Muscle of leg (tissue), 11 donors: ENCODE measurements around the gene FOSL2. TPM values are rescaled to one million over a fixed set of nuclear protein-coding genes. Genes with fewer than 3 reads are reported as not detected.

Source experiments
- DNase-seq: peaks from one replicate; pipeline ENCODE4 v3.0.0; 2013
- H3K27ac ChIP-seq: one replicate; pipeline ENCODE4 v1.5.1; 2013; ENCODE audit warnings: mild to moderate bottlenecking, low read length, control low read depth
- H3K27me3 ChIP-seq: one replicate; pipeline ENCODE4 v1.6.1; 2013; ENCODE audit warnings: low read length; ENCODE audit not compliant: control insufficient read depth, insufficient read depth
- H3K36me3 ChIP-seq: one replicate; pipeline ENCODE4 v1.6.1; 2013; ENCODE audit warnings: low read length; ENCODE audit not compliant: control insufficient read depth, insufficient read depth
- H3K4me1 ChIP-seq: one replicate; pipeline ENCODE4 v1.6.1; 2013; ENCODE audit warnings: low read length; ENCODE audit not compliant: control insufficient read depth, insufficient read depth
- H3K4me3 ChIP-seq: one replicate; pipeline ENCODE4 v1.5.1; 2013; ENCODE audit warnings: low read length, control low read depth
- H3K9me3 ChIP-seq: replicated peaks from 2 replicates; pipeline ENCODE4 v1.6.1; 2013; ENCODE audit warnings: low read depth, low read length; ENCODE audit not compliant: control insufficient read depth
- WGBS: methylation state at CpG from one replicate; pipeline ENCODE4 v1.1.5; 2013; ENCODE audit warnings: missing lambda C conversion rate; ENCODE audit not compliant: insufficient coverage; 5-methylcytosine and 5-hydroxymethylcytosine counted together
- polyA plus RNA-seq, 8 donors: library from polyadenylated mRNA; unstranded; fragments of 120-200 nt; gene quantifications; one replicate each; pipeline versions ENCODE4 v1.2.1 to v1.2.3, GENCODE V29; 2013; ENCODE audit warnings: inconsistent platforms in 1 of 8, low replicate concordance in 1 of 8; ENCODE audit not compliant: insufficient read length in 8 of 8, insufficient read depth in 1 of 8
- total RNA-seq: library from RNA; stranded (reverse); fragments of 120-200 nt; gene quantifications from one replicate; pipeline ENCODE4 v1.2.4, GENCODE V29; 2013

FOSL2 gene
- total and polyA plus RNA-seq, 9 donors, result 11.0 to 25.6 (median 14.8) TPM

DNA sequence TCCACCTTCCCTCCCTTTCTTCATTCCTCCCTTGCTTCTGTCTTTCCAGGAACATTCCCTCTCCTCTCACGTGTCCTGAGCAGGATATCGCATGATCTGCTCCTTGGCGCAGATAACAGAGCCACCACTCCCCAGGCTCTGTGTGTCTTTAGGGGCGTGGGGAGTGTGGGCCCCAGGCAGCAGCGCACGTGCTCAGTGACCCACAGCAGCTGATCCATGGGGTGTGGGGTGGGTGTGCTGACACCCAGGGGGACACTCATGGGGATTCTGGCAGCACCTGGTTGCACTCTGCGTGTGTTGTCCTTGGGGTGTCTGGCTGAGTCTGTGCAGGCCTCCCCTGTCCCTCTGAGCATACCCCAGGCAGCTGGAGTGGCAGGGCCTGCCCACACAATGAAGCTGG is 9.9 kb upstream of the FOSL2 start:
- H3K4me3 ChIP-seq, result no peak overlapping the region
- peaks cover 24% of the 10 kb centered on the region for H3K4me1 ChIP-seq
- H3K9me3 ChIP-seq, result no peaks in the 10 kb centered on the region
- no peak overlapping the region for H3K27ac ChIP-seq
- 65% methylated on average over 3 of the region's 7 CpGs for WGBS
- H3K27me3 ChIP-seq, result no peaks in the 10 kb centered on the region
- no peaks in the 10 kb centered on the region for H3K36me3 ChIP-seq
- no peak for DNase-seq

DNA sequence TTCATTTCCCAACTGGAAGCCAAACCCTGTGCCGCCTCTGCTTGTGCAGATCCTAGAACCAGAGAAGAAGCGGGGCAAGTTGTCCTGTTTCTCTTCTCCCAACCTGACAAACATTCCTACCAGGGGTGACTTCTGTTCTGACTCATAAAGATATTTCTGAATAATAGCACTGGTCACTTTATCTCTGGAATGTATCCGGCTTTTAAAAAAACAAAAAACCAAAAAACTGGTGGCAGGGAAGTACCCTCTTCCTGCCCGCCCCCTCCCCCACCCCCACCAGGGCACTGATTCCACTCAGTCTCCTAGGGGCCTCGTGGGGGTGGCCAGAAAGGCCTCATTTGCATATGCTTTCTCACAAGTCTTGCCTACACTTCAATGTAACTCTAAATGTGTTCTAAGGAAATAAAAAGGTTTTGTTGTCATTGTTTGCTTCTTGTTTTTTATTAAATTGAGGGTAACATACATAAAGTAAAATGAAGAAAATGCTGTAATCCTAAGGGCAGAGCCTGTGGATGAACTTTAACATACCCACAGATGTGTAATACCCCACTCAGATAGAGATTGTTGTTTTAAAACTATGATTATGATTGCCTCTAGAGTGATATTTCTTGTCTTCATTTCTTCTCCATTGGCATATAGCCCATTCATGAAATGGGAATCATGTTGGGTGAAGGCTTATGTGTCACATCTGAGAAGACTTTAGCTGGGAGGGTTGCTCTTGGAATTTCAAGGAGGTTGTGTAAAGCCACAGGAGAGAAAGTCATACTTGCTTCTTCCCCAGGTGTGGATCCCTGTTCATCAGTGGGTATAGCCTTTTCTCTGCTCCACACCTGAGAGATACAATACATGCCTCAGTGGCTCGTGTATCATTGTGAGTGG is 5.3 kb upstream of the FOSL2 start:
- WGBS, result 83% methylated on average over 2 of the region's 6 CpGs
- H3K9me3 ChIP-seq, result no peaks in the 10 kb centered on the region
- no peak for DNase-seq
- H3K4me1 ChIP-seq, result peaks cover 24% of the 10 kb centered on the region
- H3K36me3 ChIP-seq, result no peaks in the 10 kb centered on the region
- H3K27ac ChIP-seq, result no peak overlapping the region
- H3K4me3 ChIP-seq, result no peak overlapping the region
- H3K27me3 ChIP-seq, result no peaks in the 10 kb centered on the region

DNA sequence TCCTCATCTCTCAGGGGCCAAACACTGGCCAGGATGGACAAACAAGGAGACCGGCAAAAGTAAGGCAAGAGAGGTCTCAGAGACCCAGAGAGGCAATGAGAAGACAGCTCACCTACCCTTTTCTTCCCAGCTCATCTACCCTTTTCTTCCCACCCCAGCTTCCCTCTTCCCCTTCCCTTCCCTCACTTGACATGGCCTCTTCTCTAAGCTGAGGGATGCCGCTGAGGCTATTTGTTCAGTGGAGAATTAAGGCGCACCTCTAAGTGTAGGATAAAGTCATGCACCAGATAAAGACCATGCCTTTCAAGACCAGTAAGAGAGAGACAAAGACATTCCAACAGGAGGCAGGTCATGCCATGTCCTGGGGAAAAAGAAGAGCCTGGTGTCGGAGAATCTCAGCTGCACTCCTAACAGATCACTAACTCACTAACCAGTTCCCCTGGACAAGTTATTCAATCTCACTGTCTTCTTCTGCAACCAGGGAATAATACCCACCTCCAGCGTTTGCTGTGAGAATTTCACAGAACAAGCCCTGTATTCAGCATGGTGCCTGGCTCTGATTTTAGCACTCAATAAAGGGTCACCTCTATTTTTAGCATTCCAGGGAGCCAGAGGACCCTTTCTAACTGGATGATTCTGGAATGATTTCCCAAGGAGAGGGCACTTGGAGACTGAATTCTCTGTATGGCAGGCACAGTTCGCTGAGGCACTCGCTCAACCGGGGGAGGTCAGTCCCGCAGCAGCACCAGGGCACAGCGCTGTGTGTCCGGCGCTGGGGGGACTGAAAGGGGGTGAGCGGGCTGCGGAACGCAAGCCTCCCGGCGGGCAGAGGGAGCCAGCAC is 3.0 kb upstream of the FOSL2 start:
- Histone ChIP-seq H3K9me3 (no peaks in the 10 kb centered on the region), H3K27ac (peak overlapping the region; percentile 99), H3K27me3 (no peaks in the 10 kb centered on the region), H3K36me3 (no peaks in the 10 kb centered on the region), H3K4me3 (peak overlapping the region; percentile 88), H3K4me1 (peaks cover 25% of the 10 kb centered on the region)
- 4% methylated on average over 13 of the region's 17 CpGs for WGBS
- no peak for DNase-seq

DNA sequence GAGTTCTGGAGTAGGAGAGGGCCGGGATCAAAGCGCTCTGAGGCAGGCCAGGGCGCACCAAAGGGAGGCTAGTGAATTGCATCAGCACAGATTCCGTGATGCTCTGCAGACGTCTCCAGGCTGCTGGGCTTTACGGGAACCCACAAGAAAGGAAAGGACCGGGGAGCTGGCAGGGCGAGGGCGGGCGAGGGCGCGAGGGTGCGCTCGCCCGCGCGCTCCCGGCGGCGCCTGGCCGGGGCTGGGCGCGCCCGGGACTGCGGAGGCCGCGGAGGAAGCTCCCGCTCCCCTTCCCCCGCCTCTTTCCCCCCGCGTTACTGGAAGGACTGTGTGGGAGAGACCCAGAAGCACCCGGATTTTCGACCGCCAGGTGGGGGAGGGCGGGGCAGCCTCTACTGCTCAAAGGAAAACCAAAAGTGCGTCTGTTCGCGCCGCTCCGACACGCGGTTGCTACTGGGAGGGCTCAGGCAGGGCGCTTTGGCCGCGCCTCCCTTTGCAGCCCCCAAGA is 2.4 kb upstream of the FOSL2 start:
- H3K27ac ChIP-seq, result peak overlapping the region; percentile 99
- peak overlapping the region; percentile 88 for H3K4me3 ChIP-seq
- H3K27me3 ChIP-seq, result no peaks in the 10 kb centered on the region
- 0% methylated on average over 28 of the region's 45 CpGs for WGBS
- peak; percentile 88 for DNase-seq
- H3K36me3 ChIP-seq, result no peaks in the 10 kb centered on the region
- H3K4me1 ChIP-seq, result peaks cover 32% of the 10 kb centered on the region
- no peaks in the 10 kb centered on the region for H3K9me3 ChIP-seq

DNA sequence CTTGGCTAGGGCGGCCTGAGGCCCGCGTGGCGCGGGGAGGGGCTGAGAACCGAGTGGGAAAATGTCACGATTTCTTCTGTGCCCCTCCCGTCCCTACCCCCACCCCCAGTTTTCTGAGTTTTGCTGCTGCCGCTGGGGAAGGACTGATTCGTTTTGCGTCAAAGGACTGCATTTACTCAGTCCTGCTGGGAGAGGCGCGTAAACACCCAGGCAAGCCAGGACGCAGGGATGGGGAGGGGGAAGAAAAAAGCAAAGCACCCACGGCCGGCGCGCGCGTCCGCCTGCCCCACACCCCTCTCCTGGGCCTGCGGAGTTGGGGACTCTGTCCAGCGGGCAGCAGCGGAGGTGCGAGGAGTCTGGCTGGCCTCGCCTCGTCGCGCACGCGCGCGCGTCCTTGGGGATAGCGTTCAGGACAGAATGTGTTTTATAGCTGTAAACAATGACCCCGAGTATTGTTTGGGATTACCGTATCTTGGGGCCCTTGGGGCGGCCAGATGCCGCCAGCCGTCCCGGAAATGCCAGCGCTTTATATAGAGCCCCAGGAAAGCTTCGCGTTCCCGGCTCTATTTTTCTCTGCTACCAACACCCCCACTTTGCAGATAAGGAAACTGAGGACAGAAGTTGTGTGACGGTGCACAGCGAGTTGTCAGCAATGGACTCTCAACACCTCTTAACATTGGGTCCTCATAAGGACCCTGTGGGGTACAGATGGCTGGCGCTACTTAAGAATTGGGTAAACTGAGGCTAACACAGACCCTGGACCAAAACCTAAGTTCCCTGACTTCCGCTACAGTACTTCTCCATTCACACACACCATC is 1.7 kb upstream of the FOSL2 start:
- Histone ChIP-seq H3K27me3 (no peaks in the 10 kb centered on the region), H3K27ac (peak overlapping the region; percentile 99), H3K36me3 (no peaks in the 10 kb centered on the region), H3K9me3 (no peaks in the 10 kb centered on the region), H3K4me3 (peak overlapping the region; percentile 88), H3K4me1 (peaks cover 38% of the 10 kb centered on the region)
- peak; percentile 94 for DNase-seq
- WGBS, result 1% methylated on average over 28 of the region's 49 CpGs

DNA sequence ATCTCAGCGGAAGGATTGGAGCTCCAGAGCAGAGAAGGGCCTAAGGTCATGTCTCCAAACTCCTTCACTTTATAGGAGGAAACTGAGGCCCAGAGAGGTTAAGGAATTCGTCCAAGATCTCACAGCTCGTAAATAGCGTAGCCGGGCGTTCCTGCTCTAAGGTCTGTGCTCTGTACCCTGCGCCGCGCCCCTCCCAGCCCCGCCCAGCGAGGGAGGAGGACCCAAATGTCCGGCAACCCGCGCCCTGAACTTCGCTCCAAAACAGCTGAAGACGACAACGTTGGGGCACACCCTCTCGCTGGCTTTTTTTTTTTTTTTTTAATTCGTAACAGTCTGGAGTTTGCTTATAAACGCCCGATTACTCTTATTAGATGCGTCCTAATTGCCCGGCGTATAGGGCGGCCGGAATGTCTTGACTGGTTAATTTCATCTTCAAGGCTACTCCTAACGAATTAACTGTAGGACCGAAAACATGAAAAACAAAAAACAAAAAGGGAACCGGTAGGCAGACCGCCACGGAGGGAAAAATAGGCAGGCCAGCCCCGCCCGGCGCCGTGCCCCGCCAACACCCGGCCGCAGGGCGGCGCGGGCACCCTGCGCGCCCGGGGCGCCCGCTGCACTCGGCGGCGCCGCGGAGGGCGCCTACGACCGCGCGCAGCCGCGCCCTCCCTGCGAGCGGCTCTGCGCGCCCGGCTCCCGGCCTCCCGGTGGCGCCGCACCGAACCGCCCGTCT is 928 bp upstream of the FOSL2 start:
- Histone ChIP-seq H3K9me3 (no peaks in the 10 kb centered on the region), H3K36me3 (no peaks in the 10 kb centered on the region), H3K27ac (peak overlapping the region; percentile 99), H3K4me1 (peaks cover 46% of the 10 kb centered on the region), H3K27me3 (no peaks in the 10 kb centered on the region), H3K4me3 (peak overlapping the region; percentile 88)
- 0% methylated on average over 58 of the region's 70 CpGs for WGBS
- peak; percentile 97 for DNase-seq

DNA sequence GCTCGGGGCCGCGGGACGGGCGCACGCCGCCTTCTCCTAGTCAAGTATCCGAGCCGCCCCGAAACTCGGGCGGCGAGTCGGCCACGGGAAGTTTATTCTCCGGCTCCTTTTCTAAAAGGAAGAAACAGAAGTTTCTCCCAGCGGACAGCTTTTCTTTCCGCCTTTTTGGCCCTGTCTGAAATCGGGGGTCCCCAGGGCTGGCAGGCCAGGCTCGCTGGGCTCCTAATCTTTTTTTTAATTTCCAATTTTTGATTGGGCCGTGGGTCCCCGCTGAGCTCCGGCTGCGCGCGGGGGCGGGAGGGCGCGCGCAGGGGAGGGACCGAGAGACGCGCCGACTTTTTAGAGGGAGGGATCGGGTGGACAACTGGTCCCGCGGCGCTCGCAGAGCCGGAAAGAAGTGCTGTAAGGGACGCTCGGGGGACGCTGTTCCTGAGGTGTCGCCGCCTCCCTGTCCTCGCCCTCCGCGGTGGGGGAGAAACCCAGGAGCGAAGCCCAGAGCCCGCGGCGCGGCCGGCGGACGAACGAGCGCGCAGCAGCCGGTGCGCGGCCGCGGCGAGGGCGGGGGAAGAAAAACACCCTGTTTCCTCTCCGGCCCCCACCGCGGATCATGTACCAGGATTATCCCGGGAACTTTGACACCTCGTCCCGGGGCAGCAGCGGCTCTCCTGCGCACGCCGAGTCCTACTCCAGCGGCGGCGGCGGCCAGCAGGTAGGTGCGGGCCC is 617 bp downstream of the FOSL2 start:
- peaks cover 2% of the 10 kb centered on the region for H3K36me3 ChIP-seq
- DNase-seq, result peak; percentile 88
- H3K9me3 ChIP-seq, result no peaks in the 10 kb centered on the region
- H3K4me1 ChIP-seq, result peaks cover 53% of the 10 kb centered on the region
- H3K27me3 ChIP-seq, result no peaks in the 10 kb centered on the region
- 0% methylated on average over 79 of the region's 81 CpGs for WGBS
- peak overlapping the region; percentile 99 for H3K27ac ChIP-seq
- H3K4me3 ChIP-seq, result peak overlapping the region; percentile 88

DNA sequence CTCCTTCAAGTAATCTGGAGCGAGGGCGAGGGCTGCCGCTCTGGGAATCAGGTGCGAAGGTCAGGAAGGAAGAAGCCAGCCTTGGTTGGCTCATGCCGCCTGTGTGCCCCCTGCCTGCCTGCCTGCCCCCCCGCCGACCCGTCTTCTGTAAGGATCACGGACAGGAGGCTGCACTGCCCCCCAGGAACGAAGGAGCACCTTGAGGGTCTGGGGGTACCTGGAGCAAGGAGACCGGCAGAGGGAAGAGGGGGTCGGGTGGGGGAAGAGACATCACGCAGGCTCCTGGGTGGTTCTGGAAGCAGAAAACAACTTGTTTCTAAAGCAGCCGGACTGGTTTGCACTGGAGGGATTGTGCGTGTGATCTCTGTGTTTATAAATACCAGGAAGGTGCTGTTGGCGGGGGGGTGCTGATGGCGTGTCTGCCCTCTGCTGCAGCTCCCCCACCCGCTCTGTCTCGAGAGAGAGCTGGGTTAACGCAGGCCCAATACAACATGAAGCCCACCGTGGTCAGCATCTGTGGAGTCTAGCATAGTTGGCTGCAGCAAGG is 1.7 kb downstream of the FOSL2 start:
- 11% methylated on average over 20 of the region's 21 CpGs for WGBS
- no peaks in the 10 kb centered on the region for H3K9me3 ChIP-seq
- no peaks in the 10 kb centered on the region for H3K27me3 ChIP-seq
- H3K36me3 ChIP-seq, result peaks cover 4% of the 10 kb centered on the region
- peak overlapping the region; percentile 88 for H3K4me3 ChIP-seq
- peak; percentile 61 for DNase-seq
- H3K27ac ChIP-seq, result peak overlapping the region; percentile 99
- peaks cover 59% of the 10 kb centered on the region for H3K4me1 ChIP-seq

DNA sequence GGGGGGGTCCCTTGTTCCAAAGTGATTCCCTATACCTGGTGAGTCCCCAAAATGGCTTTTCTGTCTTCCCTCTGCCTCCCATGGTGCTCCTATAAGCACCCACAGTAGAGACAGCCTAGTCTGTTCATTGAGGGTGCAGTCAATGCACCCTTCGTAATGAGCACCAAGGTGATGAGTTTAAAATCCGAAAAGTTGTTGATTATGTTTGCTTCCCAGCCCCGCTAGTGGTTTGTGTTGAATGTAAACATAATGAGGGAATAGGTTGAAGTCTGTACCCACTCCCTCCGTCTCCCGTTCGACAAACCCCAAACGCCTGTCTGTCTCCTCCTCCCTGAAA is 2.3 kb downstream of the FOSL2 start:
- Histone ChIP-seq H3K4me3 (peak overlapping the region; percentile 88), H3K9me3 (no peaks in the 10 kb centered on the region), H3K27me3 (no peaks in the 10 kb centered on the region), H3K36me3 (peaks cover 4% of the 10 kb centered on the region), H3K27ac (peak overlapping the region; percentile 99), H3K4me1 (peaks cover 59% of the 10 kb centered on the region)
- no peak for DNase-seq
- no CpG with 5 or more reads among the region's 7 CpGs for WGBS
